K562 (cell line): ENCODE results near the gene PTPRC. TPM values are rescaled to one million over a fixed set of nuclear protein-coding genes. Genes with fewer than 3 reads are reported as not detected.

Experiments used
- ATAC-seq: fragments of 200-7000 bp; cut with Tn5 transposase; 3 replicates; pipeline ENCODE4 v1.9.1; 2020; ENCODE audit warnings: moderate library complexity
- BruUV-seq: library from RNA; stranded (reverse); fragments of 400-500 nt; replicated peaks from 2 replicates; lab custom pipeline; 2021; lab: Mats Ljungman, UMichigan
- CTCF ChIA-PET: fragments of 300-600 bp; formaldehyde crosslinking; extraction: SDS; loops from one replicate; lab custom pipeline; 2021; ENCODE audit warnings: low intra/inter-chr PET ratio; lab: Yijun Ruan, JAX
- POLR2A ChIA-PET: fragments of 300-600, 350-650 bp; sonication (Branson Sonifier 250); formaldehyde crosslinking; extraction: SDS; loops from one replicate; lab custom pipeline; 2021; ENCODE audit warnings: antibody characterized with exemption, inconsistent platforms; lab: Yijun Ruan, JAX
- DNase-seq, 4 experiments: peaks; one replicate each; pipeline versions ENCODE4 v3.0.0 to v3.0.0-alpha.2; 2011 to 2018; ENCODE audit warnings: low spot score in 3 of 4, mixed read lengths in 3 of 4; ENCODE audit errors: extremely low read depth in 1 of 4
- FAIRE-seq: peaks from 2 replicates; lab custom pipeline; 2011; peaks lifted over from hg19 to GRCh38; lab: Jason Lieb, UNC
- H2AFZ ChIP-seq: 2 replicates; pipeline ENCODE4 v1.6.0; 2011; ENCODE audit warnings: low read depth, low read length, control low read depth, inconsistent platforms
- H3K27ac ChIP-seq: fragments of 200-600 bp; 3 replicates; pipeline ENCODE4 v1.8.0; 2011; ENCODE audit warnings: low read depth, mild to moderate bottlenecking, control low read depth, inconsistent platforms, low read length, moderate library complexity, mixed read lengths; ENCODE audit errors: extremely low read depth
- H3K27me3 ChIP-seq, 2 experiments: fragments of 300-600 bp in 1 of 2; 2 replicates in 1 of 2; 3 replicates in 1 of 2; pipeline versions ENCODE4 v1.6.0 to v1.8.0; 2011; ENCODE audit warnings: inconsistent platforms in 2 of 2, low read length in 2 of 2, mild to moderate bottlenecking in 1 of 2, mixed read lengths in 1 of 2, moderate library complexity in 1 of 2; ENCODE audit not compliant: control insufficient read depth in 2 of 2, insufficient read depth in 2 of 2
- H3K36me3 ChIP-seq: fragments of 300-600 bp; 3 replicates; pipeline ENCODE4 v1.8.0; 2011; ENCODE audit warnings: mild to moderate bottlenecking, low read length, inconsistent platforms; ENCODE audit not compliant: control insufficient read depth, insufficient read depth
- H3K4me1 ChIP-seq, 2 experiments: fragments of 200-600 bp in 1 of 2; replicated peaks in 1 of 2; 2 replicates in 1 of 2; 3 replicates in 1 of 2; pipeline versions ENCODE4 v1.5.1 to v1.8.0; 2011; ENCODE audit warnings: inconsistent platforms in 2 of 2, low read length in 2 of 2, mild to moderate bottlenecking in 1 of 2, mixed read lengths in 1 of 2, moderate library complexity in 1 of 2; ENCODE audit not compliant: control insufficient read depth in 2 of 2, insufficient read depth in 2 of 2
- H3K4me2 ChIP-seq: 2 replicates; pipeline ENCODE4 v1.6.1; 2011; ENCODE audit warnings: low read length, control low read depth, inconsistent platforms, mixed read lengths; ENCODE audit not compliant: insufficient read depth
- H3K4me3 ChIP-seq: fragments of 200-600 bp; sonication (generic), shearing (Covaris generic); 2 replicates; pipeline ENCODE4 v1.5.1; 2016; ENCODE audit warnings: control low read depth, inconsistent platforms
- H3K79me2 ChIP-seq: fragments of 200-600 bp; 3 replicates; pipeline ENCODE4 v1.8.0; 2011; ENCODE audit warnings: low read length, inconsistent platforms; ENCODE audit not compliant: control insufficient read depth, insufficient read depth
- H3K9ac ChIP-seq, 2 experiments: 2 replicates each; pipeline versions ENCODE4 v1.6.0 to v1.6.1; 2011; ENCODE audit warnings: low read depth in 2 of 2, low read length in 2 of 2, control low read depth in 1 of 2, inconsistent platforms in 1 of 2, mild to moderate bottlenecking in 1 of 2, mixed read lengths in 1 of 2; ENCODE audit not compliant: insufficient read depth in 1 of 2
- H3K9me1 ChIP-seq: one replicate; pipeline ENCODE4 v1.6.0; 2011; ENCODE audit warnings: inconsistent platforms, mild to moderate bottlenecking, low read length, moderate library complexity; ENCODE audit not compliant: control insufficient read depth, insufficient read depth
- H3K9me3 ChIP-seq: replicated peaks from 2 replicates; pipeline ENCODE4 v1.5.1; 2011; ENCODE audit warnings: low read depth, low read length, inconsistent platforms; ENCODE audit not compliant: control insufficient read depth, insufficient read depth
- H4K20me1 ChIP-seq: replicated peaks from 2 replicates; pipeline ENCODE4 v1.6.1; 2011; ENCODE audit warnings: low read length, inconsistent platforms, mixed read lengths; ENCODE audit not compliant: control insufficient read depth, insufficient read depth
- C11orf30 ChIP-seq: fragments of 450-650 bp; IDR thresholded peaks from 2 replicates; pipeline ENCODE4 v1.6.1; 2016; ENCODE audit warnings: low read depth, mild to moderate bottlenecking
- FOXA3 ChIP-seq, 2 experiments: fragments of 450-650 bp in 1 of 2; sonication (generic) in 1 of 2; formaldehyde crosslinking; IDR thresholded peaks in 1 of 2; conservative IDR thresholded peaks in 1 of 2; 2 replicates each; pipeline versions ENCODE4 v1.4.0 to v1.8.0; 2020 to 2022; ENCODE audit warnings: mild to moderate bottlenecking in 2 of 2, missing genetic modification reagents in 1 of 2
- MAFF ChIP-seq: IDR thresholded peaks from 2 replicates; pipeline ENCODE4 v1.6.1; 2012; ENCODE audit warnings: low read length, improper control_type of control experiment
- MAFG ChIP-seq: fragments of 450-650 bp; conservative IDR thresholded peaks from 2 replicates; pipeline ENCODE4 v1.6.1; 2016; ENCODE audit warnings: missing genetic modification characterization, missing compliant biosample characterization
- MAFK ChIP-seq: IDR thresholded peaks from 2 replicates; pipeline ENCODE4 v1.6.1; 2011; ENCODE audit warnings: low read length, improper control_type of control experiment
- NR2C2 ChIP-seq, 2 experiments: fragments of 200-800 bp in 1 of 2; sonication (Bioruptor generic) in 1 of 2; sonication (generic) in 1 of 2; formaldehyde crosslinking in 1 of 2; IDR thresholded peaks; 2 replicates each; pipeline versions ENCODE4 v1.6.1 to v1.8.0; 2016 to 2022; ENCODE audit warnings: mild to moderate bottlenecking in 1 of 2, missing compliant biosample characterization in 1 of 2, missing genetic modification characterization in 1 of 2, missing genetic modification reagents in 1 of 2
- POLR2H ChIP-seq: IDR thresholded peaks from 2 replicates; pipeline ENCODE4 v1.6.1; 2016; ENCODE audit warnings: missing genetic modification characterization, low read depth, mild to moderate bottlenecking, control low read depth, missing compliant biosample characterization, moderate library complexity
- RBM34 ChIP-seq: fragments of 200-400 bp; formaldehyde crosslinking; IDR thresholded peaks from 2 replicates; pipeline ENCODE4 v1.6.1; 2018; ENCODE audit warnings: low read length, borderline replicate concordance; ENCODE audit not compliant: insufficient read depth
- ZBTB8A ChIP-seq: fragments of 450-650 bp; IDR thresholded peaks from 2 replicates; pipeline ENCODE4 v1.6.1; 2018; ENCODE audit warnings: mild to moderate bottlenecking, moderate library complexity; ENCODE audit not compliant: partially characterized antibody
- ZC3H8 ChIP-seq: fragments of 450-650 bp; IDR thresholded peaks from 2 replicates; pipeline ENCODE4 v1.6.1; 2017
- ZNF316 ChIP-seq: fragments of 450-650 bp; IDR thresholded peaks from 2 replicates; pipeline ENCODE4 v1.6.1; 2016
- WGBS: fragments of 100-300 bp; shearing (Covaris generic); methylation state at CpG from one replicate; pipeline ENCODE4 v1.1.6; 2016; ENCODE audit warnings: low coverage, mixed read lengths; ENCODE audit not compliant: insufficient coverage; ENCODE audit errors: missing lambda C conversion rate; 5-methylcytosine and 5-hydroxymethylcytosine counted together
- in situ Hi-C: fragments of 300-500 bp; cut with MboI; formaldehyde crosslinking; loops from 4 replicates; pipeline ENCODE4 v1.15.0; 2018; ENCODE audit warnings: inconsistent platforms, mixed read lengths
- intact Hi-C: fragments of 100-400 bp; cut with micrococcal nuclease; formaldehyde crosslinking; loops from 2 replicates; pipeline ENCODE4 v1.14.2; 2022
- polyA plus RNA-seq, 8 experiments: library from polyadenylated mRNA; depleted of rRNA in 4 of 8; stranded (reverse) in 5 of 8; unstranded in 3 of 8; fragments of >200 nt; fragmentation: Nextera tagmentation in 2 of 8; fragmentation: Illumina TruSeq in 1 of 8; extraction: Ambion mirVana in 2 of 8; extraction: Trizol in 1 of 8; gene quantifications; 2 replicates each; pipeline versions ENCODE4 v1.2.1 to v1.2.3, GENCODE V29; 2011 to 2014; ENCODE audit warnings: inconsistent platforms in 1 of 8, missing spikeins in 1 of 8
- total RNA-seq, 7 experiments: library from RNA; depleted of rRNA in 6 of 7; stranded (reverse); fragments of >200 nt in 6 of 7; fragmentation: Illumina TruSeq in 2 of 7; extraction: Trizol in 2 of 7; gene quantifications; 2 replicates each; pipeline versions ENCODE4 v1.2.1 to v1.2.3, GENCODE V29; 2011 to 2021; ENCODE audit warnings: low replicate concordance in 1 of 7
- TF ChIP-seq, protein P1 (sequence below): sonication (generic); formaldehyde crosslinking; IDR thresholded peaks from 2 replicates; pipeline ENCODE4 v1.8.0; 2023; ENCODE audit warnings: mild to moderate bottlenecking, missing genetic modification reagents
- TF ChIP-seq, protein P2 (sequence below): fragments of 250-450 bp; sonication (Bioruptor Pico); IDR thresholded peaks from 2 replicates; pipeline ENCODE4 v1.5.1; 2021; ENCODE audit warnings: mild to moderate bottlenecking

Gene PTPRC
- total and polyA plus RNA-seq, 9 of the 15 experiments (the other 6 are each of a cell fraction or from before 2014, with no cell fraction given) = 7.1 to 107 (median 62.9) TPM

DNA sequence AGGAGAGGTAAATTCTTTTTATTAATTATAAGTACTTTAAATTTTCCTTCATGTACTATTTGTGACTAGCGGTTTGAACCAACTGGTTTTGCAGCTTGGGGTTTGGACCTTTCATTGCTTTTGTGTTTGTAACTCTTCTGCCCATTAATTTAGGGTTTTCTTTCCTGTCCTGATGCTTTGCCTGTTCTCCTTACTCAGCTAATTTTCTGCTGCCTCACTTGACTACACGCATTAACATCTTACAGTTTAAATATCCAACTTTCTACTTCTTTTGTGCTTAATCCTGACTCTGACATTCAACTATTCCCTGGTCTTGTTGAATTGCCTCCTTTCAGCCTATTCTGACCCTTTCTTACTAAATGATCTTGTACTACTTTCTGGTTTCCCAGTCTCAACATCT is 135.6 kb downstream of the PTPRC start:
- intact Hi-C loops = loop anchor here (10.0 kb wide), 1 partner anchor 770 kb away; no protein-coding TSS in a partner anchor
- no peak for ATAC-seq
- no peak overlapping the region for H3K4me3 ChIP-seq
- no peaks in the 10 kb centered on the region for H3K9me3 ChIP-seq
- H3K4me2 ChIP-seq = no peak overlapping the region
- POLR2A ChIA-PET = no interaction called here
- H3K9ac ChIP-seq = no peak overlapping the region
- H3K27ac ChIP-seq = no peak overlapping the region
- CTCF ChIA-PET = no interaction called here
- no peaks in the 10 kb centered on the region for H3K9me1 ChIP-seq
- TF ChIP-seq, protein P1, sequence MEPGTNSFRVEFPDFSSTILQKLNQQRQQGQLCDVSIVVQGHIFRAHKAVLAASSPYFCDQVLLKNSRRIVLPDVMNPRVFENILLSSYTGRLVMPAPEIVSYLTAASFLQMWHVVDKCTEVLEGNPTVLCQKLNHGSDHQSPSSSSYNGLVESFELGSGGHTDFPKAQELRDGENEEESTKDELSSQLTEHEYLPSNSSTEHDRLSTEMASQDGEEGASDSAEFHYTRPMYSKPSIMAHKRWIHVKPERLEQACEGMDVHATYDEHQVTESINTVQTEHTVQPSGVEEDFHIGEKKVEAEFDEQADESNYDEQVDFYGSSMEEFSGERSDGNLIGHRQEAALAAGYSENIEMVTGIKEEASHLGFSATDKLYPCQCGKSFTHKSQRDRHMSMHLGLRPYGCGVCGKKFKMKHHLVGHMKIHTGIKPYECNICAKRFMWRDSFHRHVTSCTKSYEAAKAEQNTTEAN (CRISPR knock-in tag) = no peak
- TF ChIP-seq ZC3H8 (no peak), MAFF (peak; percentile 41; the same call in 1 of the 2 replicates), ZNF316 (peak; percentile 88), NR2C2 (CRISPR knock-in tag; IDR thresholded peaks at IDR 0.05) (no peak), NR2C2 (tag; IDR thresholded peaks at IDR 0.05) (no peak), ZBTB8A (no peak), RBM34 (no peak), MAFG (peak; percentile 62), MAFK (peak; percentile 19; the same call in 1 of the 2 replicates), POLR2H (no peak), C11orf30 (peak; percentile 69), FOXA3 (CRISPR knock-in tag; conservative IDR thresholded peaks at IDR 0.05 in 1 of 2, IDR thresholded peaks at IDR 0.05 in 1 of 2) (no peak)
- TF ChIP-seq, protein P2, sequence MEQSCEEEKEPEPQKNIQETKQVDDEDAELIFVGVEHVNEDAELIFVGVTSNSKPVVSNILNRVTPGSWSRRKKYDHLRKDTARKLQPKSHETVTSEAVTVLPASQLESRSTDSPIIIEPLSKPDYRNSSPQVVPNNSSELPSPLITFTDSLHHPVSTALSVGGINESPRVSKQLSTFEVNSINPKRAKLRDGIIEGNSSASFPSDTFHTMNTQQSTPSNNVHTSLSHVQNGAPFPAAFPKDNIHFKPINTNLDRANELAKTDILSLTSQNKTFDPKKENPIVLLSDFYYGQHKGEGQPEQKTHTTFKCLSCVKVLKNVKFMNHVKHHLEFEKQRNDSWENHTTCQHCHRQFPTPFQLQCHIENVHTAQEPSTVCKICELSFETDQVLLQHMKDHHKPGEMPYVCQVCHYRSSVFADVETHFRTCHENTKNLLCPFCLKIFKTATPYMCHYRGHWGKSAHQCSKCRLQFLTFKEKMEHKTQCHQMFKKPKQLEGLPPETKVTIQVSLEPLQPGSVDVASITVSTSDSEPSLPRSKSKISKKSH (CRISPR knock-in tag) = no peak
- no peak overlapping the region for H2AFZ ChIP-seq
- no peaks in the 10 kb centered on the region for H3K27me3 ChIP-seq
- FAIRE-seq = no peak
- in situ Hi-C loops = loop anchor here (25.0 kb wide), 1 partner anchor 1738 kb away; no protein-coding TSS in a partner anchor
- BruUV-seq = no TSS peak
- 0% methylated on average over 2 of the region's 2 CpGs for WGBS
- no peak for DNase-seq
- H3K4me1 ChIP-seq = no peaks in the 10 kb centered on the region
- no peaks in the 10 kb centered on the region for H4K20me1 ChIP-seq
- H3K79me2 ChIP-seq = no peaks in the 10 kb centered on the region
- no peaks in the 10 kb centered on the region for H3K36me3 ChIP-seq
